Naive thymus-derived CD4-positive, alpha-beta T cell (primary cell): ENCODE results near the gene RAB11B. TPM values are rescaled to one million over a fixed set of nuclear protein-coding genes. Genes with fewer than 3 reads are reported as not detected.
A peak's percentile ranks its signal among the peaks of the same experiment; 100 is the strongest.

Experiments used
- ATAC-seq: fragments of 150-1000 bp; cut with Tn5 transposase; 2 replicates; pipeline ENCODE4 v1.10.0; 2021; ENCODE audit warnings: mild to moderate bottlenecking, moderate library complexity
- CTCF ChIA-PET: fragments of 350-600 bp; sonication (Branson Sonifier 250); formaldehyde crosslinking; loops from one replicate; lab custom pipeline; 2021; ENCODE audit warnings: antibody characterized with exemption; lab: Charles Lee
- POLR2A ChIA-PET: fragments of 350-600 bp; sonication (Branson Sonifier 250); formaldehyde crosslinking; loops from one replicate; lab custom pipeline; 2021; ENCODE audit warnings: antibody characterized with exemption, inconsistent platforms; lab: Charles Lee
- DNase-seq, 9 donors: peaks; one replicate each; pipeline versions ENCODE4 v3.0.0 to v3.0.0-alpha.2; 2020 to 2022; ENCODE audit warnings: mixed read lengths in 1 of 9
- H3K27ac ChIP-seq: one replicate; pipeline ENCODE4 v1.7.0; 2013; ENCODE audit warnings: mild to moderate bottlenecking, low read depth, low read length, moderate library complexity
- H3K27me3 ChIP-seq, 2 donors: one replicate each; pipeline ENCODE4 v1.7.0; 2013; ENCODE audit warnings: low read length in 2 of 2, mild to moderate bottlenecking in 2 of 2, moderate library complexity in 2 of 2; ENCODE audit not compliant: control insufficient read depth in 2 of 2, insufficient read depth in 2 of 2
- H3K36me3 ChIP-seq, 3 experiments: 1 replicate in 2 of 3; 2 replicates in 1 of 3; pipeline ENCODE4 v1.7.0; 2013; ENCODE audit warnings: low read length in 3 of 3, mild to moderate bottlenecking in 3 of 3, moderate library complexity in 1 of 3; ENCODE audit not compliant: insufficient read depth in 3 of 3, control insufficient read depth in 2 of 3
- H3K4me1 ChIP-seq, 2 donors: one replicate each; pipeline ENCODE4 v1.7.0; 2013; ENCODE audit warnings: low read length in 2 of 2, mild to moderate bottlenecking in 2 of 2, moderate library complexity in 1 of 2; ENCODE audit not compliant: control insufficient read depth in 2 of 2, insufficient read depth in 2 of 2
- H3K4me3 ChIP-seq: 2 replicates; pipeline ENCODE4 v1.7.0; 2013; ENCODE audit warnings: mild to moderate bottlenecking, low read length
- H3K9me3 ChIP-seq, 3 experiments: 1 replicate in 2 of 3; 2 replicates in 1 of 3; pipeline ENCODE4 v1.7.0; 2013; ENCODE audit warnings: low read length in 3 of 3; ENCODE audit not compliant: control insufficient read depth in 2 of 3
- H3K27ac Mint-ChIP-seq, 9 donors: one replicate each; pipeline ENCODE4 v1.8.0; 2020 to 2022; ENCODE audit warnings: mixed read lengths in 9 of 9, mild to moderate bottlenecking in 8 of 9, moderate library complexity in 5 of 9, inconsistent platforms in 2 of 9
- H3K27me3 Mint-ChIP-seq, 5 donors: one replicate each; pipeline ENCODE4 v1.8.0; 2021 to 2022; ENCODE audit warnings: mixed read lengths in 5 of 5, mild to moderate bottlenecking in 1 of 5
- H3K36me3 Mint-ChIP-seq, 5 donors: one replicate each; pipeline ENCODE4 v1.8.0; 2020 to 2022; ENCODE audit warnings: mixed read lengths in 5 of 5, mild to moderate bottlenecking in 3 of 5, inconsistent platforms in 1 of 5
- H3K4me1 Mint-ChIP-seq, 7 donors: one replicate each; pipeline ENCODE4 v1.8.0; 2020 to 2022; ENCODE audit warnings: mixed read lengths in 7 of 7, mild to moderate bottlenecking in 3 of 7, inconsistent platforms in 1 of 7
- H3K4me3 Mint-ChIP-seq, 10 donors: one replicate each; pipeline ENCODE4 v1.8.0; 2020 to 2022; ENCODE audit warnings: mild to moderate bottlenecking in 10 of 10, mixed read lengths in 10 of 10, moderate library complexity in 6 of 10, inconsistent platforms in 2 of 10
- H3K9me3 Mint-ChIP-seq, 11 donors: one replicate each; pipeline ENCODE4 v1.8.0; 2020 to 2022; ENCODE audit warnings: mixed read lengths in 11 of 11, mild to moderate bottlenecking in 4 of 11, inconsistent platforms in 1 of 11, moderate library complexity in 1 of 11
- intact Hi-C, 2 donors: fragments of 100-400 bp; cut with micrococcal nuclease; formaldehyde crosslinking; loops; one replicate each; pipeline ENCODE4 v1.15.1; 2023
- polyA plus RNA-seq, 2 donors: library from polyadenylated mRNA; unstranded; fragments of 300-500 nt; fragmentation: Illumina TruSeq; gene quantifications; one replicate each; pipeline ENCODE4 v1.2.3, GENCODE V29; 2021
- total RNA-seq, 6 experiments: library from RNA in 5 of 6; stranded (reverse) in 5 of 6; gene quantifications; 1 replicate in 5 of 6; 2 replicates in 1 of 6; pipeline ENCODE4 v1.2.3 and lab custom pipeline; 2021 to 2026

Gene RAB11B
- total and polyA plus RNA-seq, 7 experiments from 2014 or later, result 53.1 to 113 (median 95.3) TPM

DNA sequence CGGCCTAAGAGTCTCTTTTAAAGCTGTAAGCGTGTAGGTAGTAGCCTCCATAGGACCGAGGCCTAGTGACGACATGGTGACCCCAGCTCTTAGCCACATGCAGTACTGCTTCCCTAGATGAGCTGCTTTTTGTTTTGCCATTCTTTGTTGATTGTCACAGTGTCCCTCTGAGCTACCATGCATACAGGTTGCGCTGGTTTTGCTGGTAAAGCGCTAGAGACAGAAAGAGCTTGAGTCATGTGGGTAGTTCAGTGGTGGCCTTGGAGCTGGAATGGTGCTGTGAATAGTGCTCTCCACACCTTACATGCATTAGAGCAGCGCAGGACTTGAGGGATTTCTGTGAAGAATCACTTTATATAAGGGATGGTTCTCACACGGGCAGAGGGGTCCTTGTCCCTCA, 59.7 kb downstream of the RAB11B start:
- intact Hi-C loops, result loop anchor here in 1 of 2 donors (5.0 kb wide), 1 partner anchor 143 kb away; the partner anchor contains the start of gene CD320
- Mint-ChIP-seq H3K9me3 (peaks cover 0 to under 1% (median 0%) of the 10 kb centered on the region in 11 donors), H3K4me3 (peak overlapping the region in 9 of 10 donors; percentile 7 to 72 (median 52)), H3K36me3 (peaks cover 1 to 31% (median 13%) of the 10 kb centered on the region in 5 donors), H3K27ac (peak overlapping the region in 5 of 9 donors; percentile 18 to 56 (median 48)), H3K4me1 (peaks cover 64 to 90% (median 77%) of the 10 kb centered on the region in 7 donors), H3K27me3 (no peaks in the 10 kb centered on the region)
- Histone ChIP-seq H3K36me3 (peaks cover 7 to 35% (median 8%) of the 10 kb centered on the region in 3 experiments), H3K9me3 (no peaks in the 10 kb centered on the region), H3K27me3 (no peaks in the 10 kb centered on the region), H3K27ac (no peak overlapping the region), H3K4me1 (peaks cover 60 to 68% of the 10 kb centered on the region in 2 donors), H3K4me3 (no peak overlapping the region)
- ChIA-PET POLR2A (interaction anchor here (1.4 kb wide), 1 partner anchor 41 kb away, joined by 3 read pairs; no protein-coding TSS in a partner anchor), CTCF (interaction anchor here (1.0 kb wide), 1 partner anchor 48 kb away, joined by 3 read pairs; no protein-coding TSS in a partner anchor)
- no peak for DNase-seq
- ATAC-seq, result no peak

DNA sequence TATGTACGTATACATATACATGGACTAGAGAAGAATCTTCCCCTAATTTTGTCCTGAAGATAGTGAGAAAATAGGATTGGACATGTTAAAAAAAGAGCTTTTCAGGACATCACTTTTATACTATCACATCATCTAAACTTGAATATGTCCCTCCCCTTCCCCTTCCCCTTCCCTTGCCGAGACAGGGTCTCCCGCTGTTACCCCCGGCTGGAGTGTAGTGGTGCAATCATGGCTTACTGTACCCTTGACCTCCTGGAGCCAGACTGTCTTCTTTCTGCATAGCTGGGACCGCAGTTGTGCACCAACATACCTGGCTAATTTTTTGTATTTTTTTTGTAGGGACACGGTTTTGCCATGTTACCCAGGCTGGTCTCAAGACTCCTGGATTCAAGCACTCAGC, 61.2 kb downstream of the RAB11B start:
- DNase-seq (no peak), ATAC-seq (no peak)
- Mint-ChIP-seq H3K27me3 (no peaks in the 10 kb centered on the region), H3K9me3 (no peaks in the 10 kb centered on the region), H3K36me3 (peaks cover 0 to 34% (median 12%) of the 10 kb centered on the region in 5 donors), H3K4me3 (peak overlapping the region; percentile 23 to 72 (median 62)), H3K4me1 (peaks cover 69 to 95% (median 83%) of the 10 kb centered on the region in 7 donors), H3K27ac (peak overlapping the region in 7 of 9 donors; percentile 14 to 80 (median 46))
- ChIA-PET POLR2A (interaction anchor here (0.6 to 1.2 kb wide), 3 partner anchors 11 to 1377 kb away, joined by 3 to 4 read pairs (median 3); partner anchors contain the start of gene ZNF414), CTCF (no interaction called here)
- Histone ChIP-seq H3K36me3 (peaks cover 13 to 42% (median 17%) of the 10 kb centered on the region in 3 experiments), H3K4me3 (no peak overlapping the region), H3K27ac (no peak overlapping the region), H3K9me3 (no peaks in the 10 kb centered on the region), H3K4me1 (peaks cover 55 to 64% of the 10 kb centered on the region in 2 donors), H3K27me3 (no peaks in the 10 kb centered on the region)
- intact Hi-C loops, result no loop called here

DNA sequence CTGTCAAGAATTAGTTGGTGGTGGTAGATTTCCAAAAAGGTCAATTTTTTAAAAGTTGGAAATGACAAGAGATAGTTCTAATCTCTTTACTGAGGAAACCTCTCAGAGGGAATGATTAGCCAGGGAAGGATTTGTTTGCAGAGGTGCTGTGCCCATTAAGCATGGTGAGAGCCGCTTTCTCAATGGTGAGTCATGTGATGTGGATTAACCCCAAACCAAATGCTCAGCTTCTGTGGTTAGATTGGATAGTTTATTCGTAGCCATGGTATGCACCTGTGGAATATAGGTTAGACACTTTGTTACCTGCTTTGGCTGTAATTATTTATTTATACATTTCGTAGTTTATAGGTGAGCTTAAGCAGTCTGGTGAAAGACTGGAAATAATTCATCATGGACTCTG, 61.7 kb downstream of the RAB11B start:
- Mint-ChIP-seq H3K9me3 (no peaks in the 10 kb centered on the region), H3K4me1 (peaks cover 72 to 95% (median 84%) of the 10 kb centered on the region in 7 donors), H3K27me3 (no peaks in the 10 kb centered on the region), H3K27ac (peak overlapping the region in 6 of 9 donors; percentile 14 to 72 (median 46)), H3K4me3 (peak overlapping the region; percentile 23 to 72 (median 58)), H3K36me3 (peaks cover 0 to 35% (median 14%) of the 10 kb centered on the region in 5 donors)
- no peak overlapping the region for H3K4me3 ChIP-seq
- ATAC-seq, result peak; percentile 46
- H3K27me3 ChIP-seq, result no peaks in the 10 kb centered on the region
- DNase-seq, result no peak
- peaks cover 49 to 59% of the 10 kb centered on the region in 2 donors for H3K4me1 ChIP-seq
- H3K9me3 ChIP-seq, result no peaks in the 10 kb centered on the region
- H3K27ac ChIP-seq, result peak overlapping the region; percentile 8
- intact Hi-C loops, result no loop called here
- H3K36me3 ChIP-seq, result peaks cover 17 to 47% (median 18%) of the 10 kb centered on the region in 3 experiments
- POLR2A ChIA-PET, result interaction anchor here (0.6 kb wide), 1 partner anchor 10 kb away, joined by 3 read pairs; no protein-coding TSS in a partner anchor
- CTCF ChIA-PET, result no interaction called here

DNA sequence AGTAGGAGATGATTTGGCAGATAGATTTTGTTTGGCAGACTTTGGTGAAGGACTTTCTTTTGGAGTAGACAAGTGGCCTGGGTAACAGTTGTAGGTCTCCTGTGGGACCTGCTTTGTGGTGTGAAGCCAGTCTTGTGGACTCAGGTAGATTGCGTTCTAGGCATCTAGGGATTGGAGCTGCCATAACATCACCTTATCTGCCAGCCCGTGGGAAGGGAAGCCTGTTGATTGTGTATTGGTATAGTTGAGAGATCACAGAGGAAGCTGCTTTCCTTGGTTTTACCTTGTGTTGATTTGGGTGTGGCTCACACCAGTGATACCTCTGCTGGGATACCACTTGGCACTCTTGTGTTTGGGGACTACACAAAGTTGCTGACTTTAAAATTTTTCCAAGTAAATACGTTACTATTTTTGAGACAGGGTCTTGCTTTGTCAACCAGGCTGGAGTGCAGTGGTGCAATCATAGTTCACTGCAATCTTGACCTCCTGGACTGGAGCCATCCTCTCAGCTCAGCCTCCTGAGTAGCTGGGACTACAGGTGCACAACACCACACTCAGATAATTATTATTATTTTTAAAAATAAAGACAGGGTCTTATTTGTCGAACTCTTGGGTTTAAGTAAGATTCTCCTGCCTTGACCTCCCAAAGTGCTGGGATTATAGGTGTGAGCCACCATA, 62.4 kb downstream of the RAB11B start:
- no peaks in the 10 kb centered on the region for H3K9me3 Mint-ChIP-seq
- no peak overlapping the region for H3K27ac ChIP-seq
- ATAC-seq (no peak), DNase-seq (no peak)
- H3K4me1 ChIP-seq, result peaks cover 43 to 54% of the 10 kb centered on the region in 2 donors
- intact Hi-C loops, result no loop called here
- no peaks in the 10 kb centered on the region for H3K27me3 ChIP-seq
- CTCF ChIA-PET, result interaction anchor here (1.2 kb wide), 1 partner anchor 10 kb away, joined by 3 read pairs; no protein-coding TSS in a partner anchor
- no peaks in the 10 kb centered on the region for H3K27me3 Mint-ChIP-seq
- H3K4me3 Mint-ChIP-seq, result peak overlapping the region in 8 of 10 donors; percentile 30 to 72 (median 63)
- peaks cover 0 to 29% (median 8%) of the 10 kb centered on the region in 5 donors for H3K36me3 Mint-ChIP-seq
- no peaks in the 10 kb centered on the region for H3K9me3 ChIP-seq
- peaks cover 16 to 50% (median 20%) of the 10 kb centered on the region in 3 experiments for H3K36me3 ChIP-seq
- H3K4me3 ChIP-seq, result no peak overlapping the region
- H3K4me1 Mint-ChIP-seq, result peaks cover 70 to 95% (median 84%) of the 10 kb centered on the region in 7 donors
- H3K27ac Mint-ChIP-seq, result peak overlapping the region in 6 of 9 donors; percentile 44 to 82 (median 57)
- POLR2A ChIA-PET, result interaction anchor here (1.1 kb wide), 1 partner anchor 12 kb away, joined by 4 read pairs; no protein-coding TSS in a partner anchor

DNA sequence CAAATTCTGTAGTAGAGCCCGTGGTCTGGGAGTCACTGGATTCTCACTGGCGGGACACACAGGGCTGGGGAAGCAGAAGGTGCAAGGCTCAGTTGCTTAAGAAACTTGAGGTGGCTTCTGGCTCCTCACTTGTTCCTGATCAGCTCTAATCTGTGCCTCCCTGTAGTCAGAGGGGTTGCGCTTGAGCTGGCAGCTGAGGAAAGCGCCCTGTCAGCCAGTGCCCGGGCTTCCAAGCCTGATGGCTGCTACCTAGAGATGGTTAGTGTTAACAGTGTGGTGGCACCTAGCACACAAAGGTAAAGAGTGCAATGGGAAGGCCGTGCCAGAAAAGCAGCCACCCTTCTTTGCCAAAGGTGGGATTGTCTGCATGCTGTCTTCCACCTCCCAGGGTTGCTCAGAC, 63.5 kb downstream of the RAB11B start:
- Histone ChIP-seq H3K27me3 (no peaks in the 10 kb centered on the region), H3K36me3 (peaks cover 16 to 61% (median 20%) of the 10 kb centered on the region in 3 experiments), H3K9me3 (no peaks in the 10 kb centered on the region), H3K4me1 (peaks cover 42 to 48% of the 10 kb centered on the region in 2 donors), H3K4me3 (no peak overlapping the region), H3K27ac (no peak overlapping the region)
- H3K36me3 Mint-ChIP-seq, result peaks cover 0 to 24% (median 13%) of the 10 kb centered on the region in 5 donors
- no peak for DNase-seq
- ChIA-PET CTCF (interaction anchor here (0.6 to 1.2 kb wide), 2 partner anchors 9 to 30 kb away, joined by 3 read pairs; no protein-coding TSS in a partner anchor), POLR2A (interaction anchor here (1.1 kb wide), 1 partner anchor 11 kb away, joined by 4 read pairs; no protein-coding TSS in a partner anchor)
- H3K9me3 Mint-ChIP-seq, result no peaks in the 10 kb centered on the region
- intact Hi-C loops, result no loop called here
- H3K27ac Mint-ChIP-seq, result peak overlapping the region in 5 of 9 donors; percentile 21 to 65 (median 36)
- H3K4me3 Mint-ChIP-seq, result peak overlapping the region in 3 of 10 donors; percentile 55 to 71 (median 56)
- no peak for ATAC-seq
- H3K4me1 Mint-ChIP-seq, result peaks cover 71 to 94% (median 88%) of the 10 kb centered on the region in 7 donors
- H3K27me3 Mint-ChIP-seq, result no peaks in the 10 kb centered on the region
